Immature natural killer cell (primary cell): ENCODE results near the gene PRSS21. TPM values are rescaled to one million over a fixed set of nuclear protein-coding genes. Genes with fewer than 3 reads are reported as not detected.

ENCODE experiments used
- polyA plus RNA-seq, 3 donors: library from polyadenylated mRNA; unstranded; fragments of 300-500 nt; fragmentation: Illumina TruSeq; gene quantifications; one replicate each; pipeline ENCODE4 v1.2.3, GENCODE V29; 2021

PRSS21 gene
- polyA plus RNA-seq, 3 donors from 2014 or later, result 3.1 to 11.0 (median 6.8) TPM

Other genes with a start within 250 kb of the PRSS21 start
- 10 to 100 TPM; 22.2 to 38.9 (median 25.9) TPM for gene KCTD5, start 134.7 kb upstream of the PRSS21 start, polyA plus RNA-seq
- gene PRSS27, start 97.0 kb upstream of the PRSS21 start, polyA plus RNA-seq, result under 1 TPM in 1 of 3 donors, not detected in 2; 0.18 TPM
- gene SRRM2, start 64.6 kb upstream of the PRSS21 start, polyA plus RNA-seq, result 100 to 1,000 TPM in 1 of 3 donors, 10 to 100 TPM in 2; 11.5 to 113 (median 24.2) TPM
- 100 to 1,000 TPM; 252 to 523 (median 328) TPM for gene ELOB, start 40.0 kb upstream of the PRSS21 start, polyA plus RNA-seq
- gene PRSS33, start 29.7 kb upstream of the PRSS21 start, polyA plus RNA-seq, result 1 to 10 TPM in 2 of 3 donors, not detected in 1; 1.1 to 4.0 TPM
- not detected for gene PRSS41, start 18.8 kb upstream of the PRSS21 start, polyA plus RNA-seq
- gene ZG16B, start 13.1 kb downstream of the PRSS21 start, polyA plus RNA-seq, result 1 to 10 TPM; 1.2 to 3.9 (median 1.5) TPM
- gene PRSS22, start 40.9 kb downstream of the PRSS21 start, polyA plus RNA-seq, result under 1 TPM in 2 of 3 donors, not detected in 1; 0.23 to 0.40 TPM
- gene FLYWCH2, start 66.0 kb downstream of the PRSS21 start, polyA plus RNA-seq, result 10 to 100 TPM; 15.9 to 24.5 (median 18.3) TPM
- gene FLYWCH1, start 94.7 kb downstream of the PRSS21 start, polyA plus RNA-seq, result 10 to 100 TPM in 1 of 3 donors, 1 to 10 TPM in 2; 2.5 to 16.1 (median 4.8) TPM
- not detected for gene KREMEN2, start 147.0 kb downstream of the PRSS21 start, polyA plus RNA-seq
- 1 to 10 TPM; 2.7 to 3.5 (median 2.7) TPM for gene PAQR4, start 152.1 kb downstream of the PRSS21 start, polyA plus RNA-seq
- 1 to 10 TPM in 2 of 3 donors, not detected in 1; 3.2 to 4.3 TPM for gene PKMYT1, start 163.2 kb downstream of the PRSS21 start, polyA plus RNA-seq
- not detected for gene CLDN9, start 195.7 kb downstream of the PRSS21 start, polyA plus RNA-seq
- gene CLDN6, start 200.9 kb downstream of the PRSS21 start, polyA plus RNA-seq, result not detected
- gene TNFRSF12A, start 203.1 kb downstream of the PRSS21 start, polyA plus RNA-seq, result 1 to 10 TPM; 1.2 to 1.4 (median 1.4) TPM
- gene HCFC1R1, start 206.7 kb downstream of the PRSS21 start, polyA plus RNA-seq, result 10 to 100 TPM; 17.2 to 37.3 (median 21.5) TPM
- gene THOC6, start 206.8 kb downstream of the PRSS21 start, polyA plus RNA-seq, result 10 to 100 TPM; 40.1 to 45.4 (median 42.1) TPM
- not detected for gene BICDL2, start 219.7 kb downstream of the PRSS21 start, polyA plus RNA-seq
- 1 to 10 TPM in 1 of 3 donors, under 1 TPM in 2; 0.19 to 2.2 (median 0.73) TPM for gene MMP25, start 229.3 kb downstream of the PRSS21 start, polyA plus RNA-seq
- gene IL32, start 248.4 kb downstream of the PRSS21 start, polyA plus RNA-seq, result 1,000 to 10,000 TPM in 1 of 3 donors, 100 to 1,000 TPM in 2; 878 to 1,331 (median 944) TPM